Measurements from ENCODE around the gene IDI2.
A peak's percentile ranks its signal among the peaks of the same experiment; 100 is the strongest.

The IDI2 gene

GRCh38 chr10:974785-975074, 50.9 kb downstream of the IDI2 start:
- no peak for DNase-seq (ENCODE audit: low read depth)
- TF ChIP-seq CTCF (conservative IDR thresholded peaks at IDR 0.05; ENCODE audit: control insufficient read depth, insufficient read depth, low read depth, low read length): no peak
- H3K4me3 ChIP-seq (ENCODE audit: control insufficient read depth, low read depth, low read length): no peak overlapping the region

DNA sequence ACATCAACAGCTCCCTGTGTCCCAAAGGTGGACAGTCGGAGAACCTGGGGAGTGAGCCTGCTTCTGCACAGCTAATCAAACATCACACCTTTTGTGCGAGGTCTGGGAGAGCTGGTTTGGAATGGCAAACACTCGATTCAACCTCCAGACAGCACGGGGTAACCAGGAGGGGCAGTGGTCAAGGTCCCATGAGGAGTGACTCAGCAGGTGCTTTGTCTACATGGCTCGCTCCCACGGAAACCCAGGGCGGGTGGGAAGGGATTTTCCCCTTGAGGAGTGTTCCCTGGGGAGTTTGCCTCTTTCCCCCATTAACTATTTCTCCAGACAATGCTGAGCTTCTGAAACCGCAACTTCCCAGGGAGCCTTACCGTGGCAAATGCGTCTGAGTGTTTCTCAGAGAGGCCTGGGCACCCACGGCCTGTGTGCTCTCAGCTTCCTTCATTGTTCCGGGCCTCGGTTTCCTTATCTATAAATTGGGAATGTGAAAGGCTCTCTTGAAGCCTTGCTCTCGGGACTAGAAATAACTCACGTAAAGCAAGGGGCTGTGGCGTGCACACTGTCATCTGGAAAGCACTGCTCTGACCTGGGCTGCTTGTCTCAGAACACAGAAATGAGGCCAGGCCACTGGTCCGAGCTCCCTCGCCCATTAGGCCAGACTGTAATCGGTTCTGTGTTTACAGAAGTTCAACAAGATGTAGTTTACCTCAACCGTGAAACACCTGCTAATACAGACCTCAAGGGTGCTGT, 51.4 kb downstream of the IDI2 start:
- H3K4me3 ChIP-seq (ENCODE audit: control insufficient read depth, low read depth, low read length): no peak overlapping the region
- TF ChIP-seq CTCF (conservative IDR thresholded peaks at IDR 0.05; ENCODE audit: control insufficient read depth, insufficient read depth, low read depth, low read length): no peak
- DNase-seq (ENCODE audit: low read depth): peak; percentile 17

DNA sequence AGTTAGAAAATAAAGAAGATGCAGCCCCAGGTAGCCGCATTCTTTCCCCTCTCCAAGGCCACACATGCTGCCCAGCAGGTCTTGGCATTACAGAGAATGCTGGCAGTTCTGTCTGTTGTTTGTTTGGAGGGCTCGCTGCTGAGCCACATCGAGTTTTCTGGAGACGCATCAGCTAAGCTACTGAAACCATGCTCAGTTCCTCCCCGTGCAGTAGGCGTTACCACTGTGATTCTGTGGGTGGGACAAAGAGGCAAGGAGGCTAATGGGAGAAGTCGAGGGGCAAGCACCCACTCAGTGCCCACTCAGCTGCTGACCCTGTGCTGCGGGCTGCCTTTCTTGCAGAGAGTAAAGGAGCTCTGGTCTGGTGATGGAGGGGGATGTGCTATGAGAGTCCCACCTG, 52.9 kb downstream of the IDI2 start:
- TF ChIP-seq CTCF (conservative IDR thresholded peaks at IDR 0.05; ENCODE audit: control insufficient read depth, insufficient read depth, low read depth, low read length): no peak
- H3K4me3 ChIP-seq (ENCODE audit: control insufficient read depth, low read depth, low read length): no peak overlapping the region
- DNase-seq (ENCODE audit: low read depth): no peak

GRCh38 chr10:971613-972012, 54.0 kb downstream of the IDI2 start:
- DNase-seq (ENCODE audit: low read depth): no peak
- TF ChIP-seq CTCF (conservative IDR thresholded peaks at IDR 0.05; ENCODE audit: control insufficient read depth, insufficient read depth, low read depth, low read length): no peak
- H3K4me3 ChIP-seq (ENCODE audit: control insufficient read depth, low read depth, low read length): no peak overlapping the region

- no peak for TF ChIP-seq CTCF (conservative IDR thresholded peaks at IDR 0.05; ENCODE audit: control insufficient read depth, insufficient read depth, low read depth, low read length)
- no peak overlapping the region for H3K4me3 ChIP-seq (ENCODE audit: control insufficient read depth, low read depth, low read length)
- peak; percentile 56 for DNase-seq (ENCODE audit: low read depth)
Measured at GRCh38 chr10:971150-971542, 54.5 kb downstream of the IDI2 start.

DNA sequence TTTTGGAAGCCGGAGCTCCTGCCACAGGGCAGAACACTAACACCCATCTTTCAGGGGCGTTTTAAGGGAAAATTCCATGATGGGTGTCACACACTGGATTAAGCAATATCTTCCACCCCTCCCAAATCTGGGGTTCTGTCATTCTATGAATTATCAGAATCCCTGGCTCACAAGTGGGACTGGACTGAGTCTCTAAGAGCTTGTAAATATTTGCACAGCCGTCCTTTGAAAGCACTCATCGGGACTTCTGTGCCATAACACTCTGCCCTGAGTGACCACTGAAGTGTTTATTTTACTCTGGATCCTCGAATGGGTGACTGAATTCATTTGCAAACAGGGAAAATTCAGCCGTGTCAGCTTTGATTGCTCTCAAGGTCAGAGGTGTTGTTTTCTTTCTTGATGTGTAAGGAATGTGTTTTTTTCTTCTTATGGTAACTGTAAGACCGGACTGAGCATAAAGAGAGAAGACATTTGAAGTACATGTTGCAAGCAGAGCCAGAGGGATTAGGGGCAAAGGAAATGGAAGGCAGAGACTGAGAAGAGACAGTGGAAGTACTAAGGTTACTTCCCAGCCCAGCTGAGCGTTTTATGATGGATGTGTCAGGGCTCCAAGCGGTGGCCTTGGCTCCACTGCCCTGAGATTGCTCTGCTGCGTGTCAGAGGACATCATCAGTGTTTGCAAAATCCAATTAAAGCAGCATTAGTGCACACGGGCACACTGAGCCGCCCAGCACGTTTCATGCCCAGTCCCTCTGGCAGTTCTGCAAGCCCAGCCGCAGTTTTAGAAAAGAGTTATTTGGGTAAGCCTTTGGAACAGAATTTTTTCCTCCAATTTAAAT, 55.1 kb downstream of the IDI2 start:
- peak; percentile 26 for DNase-seq (ENCODE audit: low read depth)
- no peak overlapping the region for H3K4me3 ChIP-seq (ENCODE audit: control insufficient read depth, low read depth, low read length)
- no peak for TF ChIP-seq CTCF (conservative IDR thresholded peaks at IDR 0.05; ENCODE audit: control insufficient read depth, insufficient read depth, low read depth, low read length)
